Cerebellar cortex (tissue), 1 donor: ENCODE results near the gene ACIN1.
A peak's percentile ranks its signal among the peaks of the same experiment; 100 is the strongest.
"Not testable (repeated sequence)": the region's sequence is repeated elsewhere in the genome, so short reads cannot be mapped to it uniquely, and the experiment has no call there.

Experiments
- DNase-seq: peaks from one replicate; pipeline ENCODE4 v3.0.0-alpha.2; 2015; ENCODE audit warnings: low spot score

The ACIN1 gene

GRCh38 chr14:23124337-23124954, 29.5 kb upstream of the ACIN1 start:
- DNase-seq: no peak

GRCh38 chr14:23123419-23123818, 28.5 kb upstream of the ACIN1 start:
- DNase-seq: peak; percentile 15

GRCh38 chr14:23122086-23122485, 27.1 kb upstream of the ACIN1 start:
- DNase-seq: no peak

GRCh38 chr14:23121361-23121771, 26.4 kb upstream of the ACIN1 start:
- DNase-seq: peak; percentile 12

- peak; percentile 91 for DNase-seq
These were observed 25.8 kb upstream of the ACIN1 start for GRCh38 chr14:23120541-23121251.

GRCh38 chr14:23119363-23120327, 24.7 kb upstream of the ACIN1 start:
- DNase-seq: no peak

GRCh38 chr14:23118506-23119362, 23.8 kb upstream of the ACIN1 start, which contains the start of gene CEBPE:
Gene CEBPE, minus strand, starts transcription at chr14:23119255. Its CDS starts 164 bp downstream, at chr14:23119091.
- no peak for DNase-seq

- no peak for DNase-seq
These were observed 22.6 kb upstream of the ACIN1 start for GRCh38 chr14:23117371-23118020.

GRCh38 chr14:23115918-23116317, 21.0 kb upstream of the ACIN1 start:
- DNase-seq: no peak

- DNase-seq: no peak
These were observed 20.2 kb upstream of the ACIN1 start for GRCh38 chr14:23115039-23115731.

GRCh38 chr14:23114669-23115038, 19.7 kb upstream of the ACIN1 start:
- no peak for DNase-seq

GRCh38 chr14:23114120-23114458, 19.2 kb upstream of the ACIN1 start:
- DNase-seq: no peak

GRCh38 chr14:23113431-23114119, 18.6 kb upstream of the ACIN1 start:
- DNase-seq: no peak

- DNase-seq: no peak
These were observed 17.6 kb upstream of the ACIN1 start for GRCh38 chr14:23112359-23113178.

GRCh38 chr14:23110579-23111365, 15.8 kb upstream of the ACIN1 start:
- DNase-seq: no peak

GRCh38 chr14:23109769-23110168, 14.8 kb upstream of the ACIN1 start:
- no peak for DNase-seq

GRCh38 chr14:23108169-23108568, 13.2 kb upstream of the ACIN1 start:
- DNase-seq: not testable (repeated sequence)

- DNase-seq: not testable (repeated sequence)
These were observed 12.7 kb upstream of the ACIN1 start for GRCh38 chr14:23107620-23108019.
